Activated naive CD8-positive, alpha-beta T cell treated with anti-CD3 and anti-CD28 coated beads, Interleukin-2, amount 50 U/mL, for 16 hours (primary cell): ENCODE results near the gene SQOR.
"Not testable (repeated sequence)": the region's sequence is repeated elsewhere in the genome, so short reads cannot be mapped to it uniquely, and the experiment has no call there.

Experiments
- DNase-seq: peaks from one replicate; pipeline ENCODE4 v3.0.0-alpha.2; 2020; ENCODE audit warnings: low read depth, low spot score

Gene SQOR

GRCh38 chr15:45631776-45632175 lies 3.1 kb upstream of the SQOR start:
- no peak for DNase-seq

- DNase-seq: peak; percentile 21
These were observed 386 bp downstream of the SQOR start for GRCh38 chr15:45635191-45635638.

- no peak for DNase-seq
These were observed 999 bp downstream of the SQOR start for GRCh38 chr15:45635763-45636292.

- DNase-seq: no peak
These were observed 2.3 kb downstream of the SQOR start for GRCh38 chr15:45637141-45637540.

- peak; percentile 24 for DNase-seq
These were observed 2.8 kb downstream of the SQOR start for GRCh38 chr15:45637552-45638033.

GRCh38 chr15:45640616-45641015 lies 5.8 kb downstream of the SQOR start:
- no peak for DNase-seq

- no peak for DNase-seq
These were observed 6.5 kb downstream of the SQOR start for GRCh38 chr15:45641374-45641781.

GRCh38 chr15:45641999-45642932 lies 7.4 kb downstream of the SQOR start:
- DNase-seq: no peak

GRCh38 chr15:45644437-45644836 lies 9.6 kb downstream of the SQOR start:
- no peak for DNase-seq

- DNase-seq: no peak
These were observed 10.5 kb downstream of the SQOR start for GRCh38 chr15:45645026-45645980.

GRCh38 chr15:45646220-45646619 lies 11.4 kb downstream of the SQOR start:
- DNase-seq: no peak

GRCh38 chr15:45647828-45648227 lies 13.0 kb downstream of the SQOR start:
- DNase-seq: no peak

GRCh38 chr15:45648521-45649200 lies 13.8 kb downstream of the SQOR start:
- no peak for DNase-seq

- not testable (repeated sequence) for DNase-seq
These were observed 15.2 kb downstream of the SQOR start for GRCh38 chr15:45650007-45650406.

- no peak for DNase-seq
These were observed 16.2 kb downstream of the SQOR start for GRCh38 chr15:45650889-45651525.

- no peak for DNase-seq
These were observed 19.0 kb downstream of the SQOR start for GRCh38 chr15:45653702-45654424.

- DNase-seq: no peak
These were observed 19.9 kb downstream of the SQOR start for GRCh38 chr15:45654749-45655148.

- no peak for DNase-seq
These were observed 22.4 kb downstream of the SQOR start for GRCh38 chr15:45657254-45657653.

- DNase-seq: no peak
These were observed 23.1 kb downstream of the SQOR start for GRCh38 chr15:45657764-45658545.
